ENCODE results near the gene SKA3.
"Not testable (repeated sequence)": the region's sequence is repeated elsewhere in the genome, so short reads cannot be mapped to it uniquely, and the experiment has no call there.

Gene SKA3

DNA sequence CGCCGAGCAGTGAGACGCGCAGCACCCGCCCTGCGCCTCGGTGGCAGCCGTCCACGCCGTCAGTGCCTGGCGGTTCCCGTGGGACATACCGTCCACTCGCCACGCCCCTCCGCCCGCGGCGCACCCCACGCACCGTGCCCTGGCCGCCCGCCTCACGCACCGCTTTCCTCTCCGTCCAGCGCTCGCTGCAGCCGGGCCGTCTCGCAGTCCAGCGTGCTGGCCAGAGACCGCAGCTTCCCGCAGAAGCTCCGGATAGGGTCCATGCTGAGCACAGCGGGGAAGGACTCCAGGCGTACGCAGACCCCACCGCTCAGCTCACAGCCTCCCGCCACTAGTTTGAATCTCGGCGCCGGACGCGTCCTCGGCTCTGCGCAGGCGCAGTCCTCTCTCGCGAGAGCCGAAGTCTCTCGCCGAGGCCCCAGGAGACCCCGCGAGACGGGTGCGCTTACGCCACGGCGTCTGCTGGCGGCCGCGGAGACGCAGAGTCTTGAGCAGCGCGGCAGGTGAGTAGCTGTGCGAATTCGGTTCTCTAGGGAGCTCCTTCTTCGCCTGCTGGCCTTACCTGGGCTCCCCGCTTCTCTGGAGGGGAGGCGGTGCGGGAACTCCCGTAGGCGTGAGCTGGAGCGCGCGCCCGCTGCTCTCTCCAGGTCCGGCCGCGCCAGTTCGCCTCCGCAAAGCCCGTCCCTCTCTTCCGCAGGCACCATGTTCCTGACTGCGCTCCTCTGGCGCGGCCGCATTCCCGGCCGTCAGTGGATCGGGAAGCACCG is at the start of gene SKA3, which contains the start of gene MRPL57:
Gene SKA3, minus strand, starts transcription at position 338 of the 767 bp plus-strand sequence. Its CDS starts 75 bp downstream, at position 263.
Gene MRPL57, plus strand, starts transcription at position 444 of the 767 bp plus-strand sequence. Its CDS starts 259 bp downstream, at position 703.
- peak; percentile 69 for DNase-seq (ENCODE audit: low read depth)
- H3K4me3 ChIP-seq (ENCODE audit: low read depth, low read length) = peak within 1 kb of the TSS; percentile 68
- TF ChIP-seq, protein P1, sequence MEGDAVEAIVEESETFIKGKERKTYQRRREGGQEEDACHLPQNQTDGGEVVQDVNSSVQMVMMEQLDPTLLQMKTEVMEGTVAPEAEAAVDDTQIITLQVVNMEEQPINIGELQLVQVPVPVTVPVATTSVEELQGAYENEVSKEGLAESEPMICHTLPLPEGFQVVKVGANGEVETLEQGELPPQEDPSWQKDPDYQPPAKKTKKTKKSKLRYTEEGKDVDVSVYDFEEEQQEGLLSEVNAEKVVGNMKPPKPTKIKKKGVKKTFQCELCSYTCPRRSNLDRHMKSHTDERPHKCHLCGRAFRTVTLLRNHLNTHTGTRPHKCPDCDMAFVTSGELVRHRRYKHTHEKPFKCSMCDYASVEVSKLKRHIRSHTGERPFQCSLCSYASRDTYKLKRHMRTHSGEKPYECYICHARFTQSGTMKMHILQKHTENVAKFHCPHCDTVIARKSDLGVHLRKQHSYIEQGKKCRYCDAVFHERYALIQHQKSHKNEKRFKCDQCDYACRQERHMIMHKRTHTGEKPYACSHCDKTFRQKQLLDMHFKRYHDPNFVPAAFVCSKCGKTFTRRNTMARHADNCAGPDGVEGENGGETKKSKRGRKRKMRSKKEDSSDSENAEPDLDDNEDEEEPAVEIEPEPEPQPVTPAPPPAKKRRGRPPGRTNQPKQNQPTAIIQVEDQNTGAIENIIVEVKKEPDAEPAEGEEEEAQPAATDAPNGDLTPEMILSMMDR (IDR thresholded peaks at IDR 0.05; ENCODE audit: control insufficient read depth, extremely low read depth, insufficient read depth) = no peak

DNA sequence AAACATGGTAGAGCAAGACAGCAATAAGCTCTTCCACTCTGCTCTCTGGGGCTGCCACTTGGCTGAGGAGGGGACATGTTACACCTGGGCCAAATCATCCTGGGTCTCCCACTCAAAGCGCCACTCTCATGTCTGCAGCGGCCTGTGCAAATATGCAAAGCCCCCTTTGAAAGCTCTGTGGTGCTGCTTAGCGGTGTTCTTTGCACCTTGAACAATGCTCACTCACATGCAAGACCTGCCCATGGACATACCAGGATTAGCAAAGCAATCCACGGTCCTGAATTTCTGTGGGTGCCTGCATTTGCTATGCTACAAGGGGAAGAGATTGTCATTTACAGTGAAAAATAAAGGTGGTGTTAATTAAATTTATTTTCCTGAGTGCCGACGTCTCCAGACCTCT is 48.7 kb upstream of the SKA3 start:
- DNase-seq (ENCODE audit: low read depth) = no peak
- TF ChIP-seq, protein P1 (IDR thresholded peaks at IDR 0.05; ENCODE audit: control insufficient read depth, extremely low read depth, insufficient read depth) = no peak
- H3K4me3 ChIP-seq (ENCODE audit: low read depth, low read length) = no peak overlapping the region

DNA sequence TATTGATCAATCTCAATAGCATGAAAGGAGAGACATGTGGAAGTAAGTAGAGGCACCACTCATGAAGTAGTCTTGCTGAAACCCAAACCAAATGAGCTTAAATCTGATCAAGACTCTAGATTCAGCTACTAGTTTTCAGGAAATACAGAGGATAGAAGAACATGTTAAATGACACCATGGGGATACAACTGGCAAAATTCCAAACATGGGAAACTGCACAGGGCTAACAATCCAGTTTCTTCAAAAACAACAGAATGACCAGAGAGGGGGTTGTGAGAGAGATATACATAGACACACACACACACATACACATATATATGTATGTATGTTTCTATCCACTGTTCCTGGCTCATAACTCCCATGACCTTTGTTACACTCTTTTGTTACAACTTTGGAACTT is 44.9 kb upstream of the SKA3 start:
- DNase-seq (ENCODE audit: low read depth) = no peak
- TF ChIP-seq, protein P1 (IDR thresholded peaks at IDR 0.05; ENCODE audit: control insufficient read depth, extremely low read depth, insufficient read depth) = no peak

DNA sequence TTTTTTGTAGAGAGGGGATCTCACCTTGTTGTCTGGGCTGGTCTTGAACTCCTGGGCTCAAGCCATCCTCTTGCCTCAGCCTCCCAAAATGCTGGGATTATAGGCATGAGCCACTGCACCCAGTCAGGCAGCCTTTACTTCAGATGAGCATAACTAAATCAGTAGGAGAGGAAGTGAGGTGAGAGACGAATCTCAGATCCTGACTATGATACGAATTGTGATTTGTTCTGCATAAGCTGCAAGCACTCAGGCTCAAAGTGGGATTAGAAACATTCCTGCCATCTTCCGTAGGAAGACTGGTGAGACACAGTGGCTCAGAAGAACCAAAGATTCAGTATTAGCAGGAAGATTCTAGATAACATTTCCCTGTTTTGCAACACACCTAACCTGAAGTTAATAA is 43.4 kb upstream of the SKA3 start:
- H3K4me3 ChIP-seq (ENCODE audit: low read depth, low read length); DNase-seq (ENCODE audit: low read depth): not testable (repeated sequence)

More for the DNA sequence above, 44.9 kb upstream of the SKA3 start:
- H3K4me3 ChIP-seq (ENCODE audit: low read depth, low read length) = no peak overlapping the region

DNA sequence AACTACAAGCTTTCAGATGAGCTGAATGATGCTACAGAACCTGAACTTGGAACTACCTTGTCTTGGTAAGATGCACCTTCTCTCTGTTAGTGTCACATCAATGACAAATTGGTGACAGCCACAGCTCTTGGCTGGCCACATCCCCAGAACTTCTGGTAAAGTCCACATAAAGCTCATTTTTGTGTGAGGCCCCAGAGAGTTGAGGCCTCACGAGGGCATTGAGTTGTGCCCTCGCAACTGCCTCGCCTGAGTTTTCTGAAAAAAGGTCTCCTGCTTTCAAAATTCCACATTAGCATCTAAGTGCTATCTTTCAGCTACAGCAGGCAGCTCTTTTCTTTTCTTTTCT is 42.7 kb upstream of the SKA3 start:
- DNase-seq (ENCODE audit: low read depth) = no peak
- no peak overlapping the region for H3K4me3 ChIP-seq (ENCODE audit: low read depth, low read length)
- TF ChIP-seq, protein P1 (IDR thresholded peaks at IDR 0.05; ENCODE audit: control insufficient read depth, extremely low read depth, insufficient read depth) = no peak

DNA sequence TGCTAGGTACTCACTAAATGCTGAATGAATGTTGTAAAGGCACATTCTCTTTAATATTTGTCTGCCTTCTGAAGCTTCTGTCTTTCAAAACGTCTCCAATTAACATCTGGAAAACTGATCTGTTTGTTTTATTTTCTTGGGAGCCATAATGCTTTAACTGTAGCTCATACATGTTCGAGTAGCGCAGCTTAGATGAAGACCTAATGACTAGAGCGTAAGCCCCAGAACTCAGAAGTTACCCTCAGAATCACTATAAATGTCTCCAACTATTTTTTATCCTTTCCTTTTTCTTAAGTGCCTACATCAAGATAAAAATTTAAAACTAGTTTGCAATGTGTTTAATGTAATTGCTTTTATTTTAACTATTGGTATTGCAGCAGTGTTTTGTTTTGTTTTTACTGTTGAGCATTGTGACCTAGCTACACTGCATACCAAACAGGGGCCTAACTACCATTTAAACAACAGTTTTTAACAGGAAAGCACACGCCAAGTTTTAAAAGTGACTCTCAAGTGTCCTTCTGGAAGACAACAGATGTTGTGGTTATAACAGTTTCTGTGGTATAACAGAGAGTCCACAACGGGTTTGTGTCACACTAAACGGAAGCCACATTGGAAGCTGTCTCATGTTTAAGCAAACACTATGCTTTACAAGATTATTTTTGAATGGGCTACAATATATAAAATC is 42.1 kb upstream of the SKA3 start:
- TF ChIP-seq, protein P1 (IDR thresholded peaks at IDR 0.05; ENCODE audit: control insufficient read depth, extremely low read depth, insufficient read depth) = no peak
- H3K4me3 ChIP-seq (ENCODE audit: low read depth, low read length) = no peak overlapping the region
- no peak for DNase-seq (ENCODE audit: low read depth)

DNA sequence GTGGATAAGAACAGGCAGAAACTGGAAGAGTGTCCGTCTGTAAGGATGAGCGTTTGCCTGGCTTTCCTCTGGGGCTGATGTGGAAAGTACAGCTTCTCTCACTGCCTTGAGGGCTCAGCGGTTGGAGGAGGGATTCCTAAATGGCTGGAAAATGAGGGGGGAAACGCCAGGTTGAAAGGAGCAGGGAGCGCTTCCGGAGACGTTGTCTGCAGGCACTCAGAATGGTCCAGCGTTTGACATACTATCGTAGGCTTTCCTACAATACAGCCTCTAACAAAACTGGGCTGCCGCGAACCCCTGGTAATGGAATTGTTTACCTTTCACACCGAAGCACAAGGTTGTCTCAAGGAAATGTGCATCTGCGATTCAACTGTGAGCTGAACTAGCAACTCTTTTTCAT is 40.0 kb upstream of the SKA3 start:
- TF ChIP-seq, protein P1 (IDR thresholded peaks at IDR 0.05; ENCODE audit: control insufficient read depth, extremely low read depth, insufficient read depth) = no peak
- no peak for DNase-seq (ENCODE audit: low read depth)
- H3K4me3 ChIP-seq (ENCODE audit: low read depth, low read length) = no peak overlapping the region

DNA sequence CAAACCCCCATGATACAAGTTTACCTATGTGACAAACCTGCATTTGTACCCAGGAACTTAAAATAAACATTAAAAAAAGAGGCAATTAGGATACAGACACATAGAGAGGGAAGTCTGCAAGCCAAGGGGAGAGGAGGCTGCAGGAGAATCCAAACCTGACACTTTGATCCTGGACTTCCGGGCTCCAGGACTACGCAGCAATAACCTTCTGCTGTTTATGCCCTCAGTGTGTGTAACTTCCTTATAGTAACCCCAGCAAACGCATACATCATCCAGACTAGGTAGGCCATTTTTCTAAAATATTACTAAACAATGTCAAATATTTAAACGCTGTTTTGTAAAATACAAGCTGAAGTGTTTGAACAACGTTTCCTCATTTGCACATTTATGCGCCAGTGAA is 39.1 kb upstream of the SKA3 start:
- not testable (repeated sequence) for DNase-seq (ENCODE audit: low read depth); H3K4me3 ChIP-seq (ENCODE audit: low read depth, low read length)

Data from LNCaP clone FGC (cell line).